Right atrium auricular region (tissue), 2 donors: Measurements from ENCODE around the gene UVRAG. TPM values are rescaled to one million over a fixed set of nuclear protein-coding genes. Genes with fewer than 3 reads are reported as not detected.

Source experiments
- DNase-seq: peaks from one replicate; pipeline ENCODE4 v3.0.0-alpha.2; 2019; ENCODE audit warnings: low spot score
- H3K27ac ChIP-seq, 2 donors: fragments of 200-600 bp; sonication (generic); 1 replicate in 1 of 2; 2 replicates in 1 of 2; pipeline ENCODE4 v1.5.1; 2016 to 2019
- H3K27me3 ChIP-seq, 2 donors: fragments of 200-600 bp; sonication (generic); one replicate each; pipeline versions ENCODE4 v1.5.1 to v1.6.0; 2017 to 2019
- H3K36me3 ChIP-seq: fragments of 200-600 bp; sonication (generic); one replicate; pipeline ENCODE4 v1.5.1; 2016
- H3K4me1 ChIP-seq, 2 donors: fragments of 200-600 bp; sonication (generic); one replicate each; pipeline versions ENCODE4 v1.5.1 to v1.6.0; 2017 to 2019
- H3K4me3 ChIP-seq, 2 donors: fragments of 200-600 bp; sonication (generic); 1 replicate in 1 of 2; 2 replicates in 1 of 2; pipeline ENCODE4 v1.5.1; 2017 to 2019; ENCODE audit warnings: mild to moderate bottlenecking in 1 of 2, moderate library complexity in 1 of 2
- H3K9me3 ChIP-seq, 2 donors: fragments of 200-600 bp; sonication (generic); one replicate each; pipeline ENCODE4 v1.5.1; 2019
- CTCF ChIP-seq, 2 donors: fragments of 200-600 bp; sonication (generic); IDR thresholded peaks; one replicate each; pipeline ENCODE4 v1.5.1; 2019; ENCODE audit warnings: antibody characterized with exemption in 2 of 2
- total RNA-seq, 2 donors: library from RNA; depleted of rRNA; stranded (reverse); fragments of >200 nt; gene quantifications; one replicate each; pipeline ENCODE4 v1.1.0, GENCODE V29; 2016

UVRAG gene
- total RNA-seq, 2 donors from 2014 or later, result 13.2 to 13.9 TPM

GRCh38 chr11:76038608-76039007, 223.6 kb downstream of the UVRAG start:
- TF ChIP-seq CTCF (IDR thresholded peaks at IDR 0.05), result no peak
- H3K9me3 ChIP-seq, result no peaks in the 10 kb centered on the region
- no peaks in the 10 kb centered on the region for H3K4me1 ChIP-seq
- no peaks in the 10 kb centered on the region for H3K36me3 ChIP-seq
- H3K27ac ChIP-seq, result no peak overlapping the region
- no peak for DNase-seq
- H3K27me3 ChIP-seq, result no peaks in the 10 kb centered on the region
- H3K4me3 ChIP-seq, result no peak overlapping the region

GRCh38 chr11:76041208-76041607, 226.2 kb downstream of the UVRAG start:
- no peak overlapping the region for H3K27ac ChIP-seq
- no peaks in the 10 kb centered on the region for H3K9me3 ChIP-seq
- H3K4me1 ChIP-seq, result no peaks in the 10 kb centered on the region
- no peak for DNase-seq
- H3K4me3 ChIP-seq, result no peak overlapping the region
- no peaks in the 10 kb centered on the region for H3K36me3 ChIP-seq
- no peaks in the 10 kb centered on the region for H3K27me3 ChIP-seq
- no peak for TF ChIP-seq CTCF (IDR thresholded peaks at IDR 0.05)

GRCh38 chr11:76044750-76045320, 229.8 kb downstream of the UVRAG start:
- no peak overlapping the region for H3K27ac ChIP-seq
- no peaks in the 10 kb centered on the region for H3K9me3 ChIP-seq
- H3K4me1 ChIP-seq, result no peaks in the 10 kb centered on the region
- H3K4me3 ChIP-seq, result no peak overlapping the region
- H3K27me3 ChIP-seq, result no peaks in the 10 kb centered on the region
- no peaks in the 10 kb centered on the region for H3K36me3 ChIP-seq
- DNase-seq, result no peak
- no peak for TF ChIP-seq CTCF (IDR thresholded peaks at IDR 0.05)

GRCh38 chr11:76047231-76047630, 232.2 kb downstream of the UVRAG start:
- TF ChIP-seq CTCF (IDR thresholded peaks at IDR 0.05), result no peak
- no peaks in the 10 kb centered on the region for H3K9me3 ChIP-seq

GRCh38 chr11:76047766-76048165, 232.8 kb downstream of the UVRAG start:
- TF ChIP-seq CTCF (IDR thresholded peaks at IDR 0.05), result no peak
- Histone ChIP-seq H3K27ac (no peak overlapping the region), H3K36me3 (no peaks in the 10 kb centered on the region), H3K4me3 (no peak overlapping the region), H3K27me3 (no peaks in the 10 kb centered on the region), H3K9me3 (no peaks in the 10 kb centered on the region), H3K4me1 (no peaks in the 10 kb centered on the region)
- DNase-seq, result no peak

More at GRCh38 chr11:76047231-76047630, 232.2 kb downstream of the UVRAG start:
- H3K27me3 ChIP-seq, result no peaks in the 10 kb centered on the region
- no peaks in the 10 kb centered on the region for H3K36me3 ChIP-seq
- no peak overlapping the region for H3K4me3 ChIP-seq
- no peaks in the 10 kb centered on the region for H3K4me1 ChIP-seq
- DNase-seq, result no peak
- H3K27ac ChIP-seq, result no peak overlapping the region

- no peak overlapping the region for H3K27ac ChIP-seq
- no peaks in the 10 kb centered on the region for H3K36me3 ChIP-seq
- no peak for DNase-seq
- H3K27me3 ChIP-seq, result no peaks in the 10 kb centered on the region
- no peaks in the 10 kb centered on the region for H3K4me1 ChIP-seq
- H3K9me3 ChIP-seq, result no peaks in the 10 kb centered on the region
- H3K4me3 ChIP-seq, result no peak overlapping the region
- no peak for TF ChIP-seq CTCF (IDR thresholded peaks at IDR 0.05)
These were observed 233.8 kb downstream of the UVRAG start for GRCh38 chr11:76048763-76049162.
